H9 (cell line): Measurements from ENCODE around the gene MYOM3. TPM values are rescaled to one million over a fixed set of nuclear protein-coding genes. Genes with fewer than 3 reads are reported as not detected.

ENCODE experiments used
- DNase-seq: peaks from one replicate; pipeline ENCODE4 v3.0.0-alpha.2; 2017
- H2AFZ ChIP-seq: one replicate; pipeline ENCODE4 v1.6.1; 2013; ENCODE audit warnings: mild to moderate bottlenecking, low read length, control low read depth, moderate library complexity
- H2AK5ac ChIP-seq: 2 replicates; pipeline ENCODE4 v1.6.1; 2013; ENCODE audit warnings: low read length, control low read depth, mixed read lengths; ENCODE audit not compliant: insufficient read length
- H2BK120ac ChIP-seq: one replicate; pipeline ENCODE4 v1.6.1; 2013; ENCODE audit warnings: low read depth, mild to moderate bottlenecking, low read length, control low read depth, inconsistent platforms; ENCODE audit not compliant: poor library complexity, severe bottlenecking
- H2BK12ac ChIP-seq: 2 replicates; pipeline ENCODE4 v1.6.1; 2013; ENCODE audit warnings: low read length, control low read depth, mixed read lengths, low read depth; ENCODE audit not compliant: insufficient read length
- H2BK15ac ChIP-seq: 2 replicates; pipeline ENCODE4 v1.6.1; 2013; ENCODE audit warnings: low read depth, low read length, control low read depth
- H2BK20ac ChIP-seq: one replicate; pipeline ENCODE4 v1.6.1; 2013; ENCODE audit warnings: low read depth, mild to moderate bottlenecking, low read length, control low read depth, inconsistent platforms; ENCODE audit not compliant: poor library complexity, severe bottlenecking
- H2BK5ac ChIP-seq: 2 replicates; pipeline ENCODE4 v1.6.1; 2013; ENCODE audit warnings: low read length, control low read depth, mixed read lengths; ENCODE audit not compliant: insufficient read length
- H3K14ac ChIP-seq: 2 replicates; pipeline ENCODE4 v1.6.1; 2013; ENCODE audit warnings: low read length, control low read depth; ENCODE audit not compliant: insufficient read depth
- H3K18ac ChIP-seq: 2 replicates; pipeline ENCODE4 v1.6.1; 2013; ENCODE audit warnings: low read depth, mild to moderate bottlenecking, mixed read lengths, low read length, control low read depth; ENCODE audit not compliant: insufficient read length
- H3K23ac ChIP-seq: 2 replicates; pipeline ENCODE4 v1.6.1; 2013; ENCODE audit warnings: low read length, control low read depth, mixed read lengths, low read depth; ENCODE audit not compliant: insufficient read length
- H3K23me2 ChIP-seq: 2 replicates; pipeline ENCODE4 v1.6.1; 2013; ENCODE audit warnings: low read depth, mild to moderate bottlenecking, mixed read lengths, low read length, control low read depth; ENCODE audit not compliant: insufficient read length, poor library complexity, severe bottlenecking
- H3K27ac ChIP-seq: 2 replicates; pipeline ENCODE4 v1.5.1; 2013; ENCODE audit warnings: low read length, control low read depth, mixed read lengths, low read depth; ENCODE audit not compliant: insufficient read length
- H3K27me3 ChIP-seq: 2 replicates; pipeline ENCODE4 v1.6.1; 2013; ENCODE audit warnings: low read length, control low read depth, inconsistent platforms; ENCODE audit not compliant: insufficient read depth
- H3K4ac ChIP-seq: 2 replicates; pipeline ENCODE4 v1.6.1; 2013; ENCODE audit warnings: low read depth, mild to moderate bottlenecking, control low read depth, inconsistent platforms, low read length, moderate library complexity
- H3K4me1 ChIP-seq: 2 replicates; pipeline ENCODE4 v1.6.1; 2013; ENCODE audit warnings: low read length, control low read depth, inconsistent platforms; ENCODE audit not compliant: insufficient read depth
- H3K4me2 ChIP-seq: 2 replicates; pipeline ENCODE4 v1.6.1; 2013; ENCODE audit warnings: low read length, control low read depth, mixed read lengths; ENCODE audit not compliant: insufficient read length, insufficient read depth
- H3K56ac ChIP-seq: 2 replicates; pipeline ENCODE4 v1.6.1; 2013; ENCODE audit warnings: low read depth, mild to moderate bottlenecking, mixed read lengths, low read length, control low read depth; ENCODE audit not compliant: insufficient read length
- H3K79me1 ChIP-seq: 2 replicates; pipeline ENCODE4 v1.6.1; 2013; ENCODE audit warnings: low read depth, mild to moderate bottlenecking, moderate library complexity, low read length, control low read depth, inconsistent platforms; ENCODE audit not compliant: insufficient read depth, poor library complexity, severe bottlenecking
- H3K79me2 ChIP-seq: 2 replicates; pipeline ENCODE4 v1.6.1; 2013; ENCODE audit warnings: low read length, control low read depth, inconsistent platforms; ENCODE audit not compliant: insufficient read depth
- H3K9ac ChIP-seq: 2 replicates; pipeline ENCODE4 v1.6.1; 2013; ENCODE audit warnings: low read length, control low read depth, mixed read lengths; ENCODE audit not compliant: insufficient read length; ENCODE audit errors: extremely low read depth
- H3K9me3 ChIP-seq: one replicate; pipeline ENCODE4 v1.6.1; 2013; ENCODE audit warnings: low read depth, low read length, inconsistent platforms; ENCODE audit not compliant: control insufficient read depth
- H3T11ph ChIP-seq: one replicate; pipeline ENCODE4 v1.6.1; 2013; ENCODE audit warnings: mild to moderate bottlenecking, low read length, control low read depth, inconsistent platforms
- H4K20me1 ChIP-seq: one replicate; pipeline ENCODE4 v1.6.1; 2013; ENCODE audit not compliant: control insufficient read depth, insufficient read length, insufficient read depth
- H4K5ac ChIP-seq: 2 replicates; pipeline ENCODE4 v1.6.1; 2013; ENCODE audit warnings: low read depth, mild to moderate bottlenecking, mixed read lengths, low read length, control low read depth; ENCODE audit not compliant: insufficient read length
- H4K8ac ChIP-seq: replicated peaks from 2 replicates; pipeline ENCODE4 v1.6.1; 2013; ENCODE audit warnings: low read length, control low read depth, mixed read lengths, low read depth; ENCODE audit not compliant: insufficient read length
- H4K91ac ChIP-seq: 2 replicates; pipeline ENCODE4 v1.6.1; 2013; ENCODE audit warnings: low read depth, mild to moderate bottlenecking, moderate library complexity, mixed read lengths, low read length, control low read depth; ENCODE audit not compliant: insufficient read length
- H3K27ac Mint-ChIP-seq, 3 experiments: 2 replicates in 2 of 3; 3 replicates in 1 of 3; pipeline ENCODE4 v1.8.0; 2020 to 2021; ENCODE audit warnings: mixed read lengths in 3 of 3, mild to moderate bottlenecking in 1 of 3, moderate library complexity in 1 of 3
- H3K27me3 Mint-ChIP-seq: 2 replicates; pipeline ENCODE4 v1.8.0; 2021; ENCODE audit warnings: low read depth, mild to moderate bottlenecking, moderate library complexity, mixed read lengths
- H3K36me3 Mint-ChIP-seq, 3 experiments: 2 replicates in 2 of 3; 3 replicates in 1 of 3; pipeline ENCODE4 v1.8.0; 2020 to 2021; ENCODE audit warnings: low read depth in 3 of 3, mixed read lengths in 3 of 3; ENCODE audit not compliant: insufficient read depth in 1 of 3
- H3K4me1 Mint-ChIP-seq, 2 experiments: 2 replicates each; pipeline ENCODE4 v1.8.0; 2020; ENCODE audit warnings: mixed read lengths in 2 of 2
- H3K4me3 Mint-ChIP-seq, 2 experiments: 2 replicates in 1 of 2; 3 replicates in 1 of 2; pipeline ENCODE4 v1.8.0; 2020 to 2021; ENCODE audit warnings: mild to moderate bottlenecking in 2 of 2, mixed read lengths in 2 of 2, moderate library complexity in 1 of 2
- H3K9me3 Mint-ChIP-seq, 2 experiments: 2 replicates in 1 of 2; 3 replicates in 1 of 2; pipeline ENCODE4 v1.8.0; 2020; ENCODE audit warnings: mild to moderate bottlenecking in 2 of 2, mixed read lengths in 2 of 2, moderate library complexity in 1 of 2
- WGBS: extraction: QIAGEN DNeasy Blood & Tissue Kit; methylation state at CpG from one replicate; pipeline ENCODE4 v1.1.7; 2013; ENCODE audit warnings: missing lambda C conversion rate, low lambda C conversion rate, mixed read lengths; ENCODE audit not compliant: insufficient read length; ENCODE audit errors: extremely low coverage; 5-methylcytosine and 5-hydroxymethylcytosine counted together
- total RNA-seq: library from RNA; stranded (reverse); gene quantifications from 2 replicates; pipeline ENCODE4 v1.2.1, GENCODE V29; 2021
- TF ChIP-seq, protein P1 (sequence below): fragments of 200-600 bp; sonication (generic); conservative IDR thresholded peaks from 3 replicates; pipeline ENCODE4 v1.8.0; 2021; ENCODE audit warnings: antibody characterized with exemption, mild to moderate bottlenecking

Gene MYOM3
- total RNA-seq, 1 experiment from 2014 or later: 0.11 TPM

DNA sequence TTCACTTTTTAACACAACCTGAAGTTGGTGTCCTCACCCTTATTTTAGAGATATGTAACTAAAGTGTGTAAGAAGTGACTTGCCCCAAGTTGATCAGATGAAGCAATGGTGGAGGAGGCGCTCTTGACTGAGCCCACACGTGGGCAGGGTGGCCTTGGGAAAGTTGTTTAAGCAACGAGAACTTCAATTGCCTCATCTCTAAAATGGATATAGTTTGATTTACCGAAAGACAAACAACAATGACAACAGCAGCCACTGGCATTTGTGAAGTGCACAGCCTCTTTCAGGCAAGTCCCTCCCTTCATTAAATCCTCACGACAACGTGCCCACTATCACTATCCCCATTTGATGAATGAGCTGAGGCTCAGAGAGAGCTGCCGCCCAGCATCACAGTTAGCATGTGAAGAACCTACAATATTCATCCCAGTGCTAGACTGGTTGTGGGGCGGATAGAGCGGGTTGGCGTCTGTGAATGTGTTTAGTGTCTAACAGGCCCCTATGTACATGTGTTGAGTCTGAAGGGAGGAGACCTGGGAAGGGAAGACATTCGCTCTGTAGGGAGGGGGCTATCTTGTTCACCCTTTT, 28.0 kb upstream of the MYOM3 start:
- Histone ChIP-seq H3K9ac (no peak overlapping the region), H2BK5ac (no peak overlapping the region), H3K56ac (no peak overlapping the region), H4K20me1 (no peaks in the 10 kb centered on the region), H2BK12ac (no peak overlapping the region), H3K23ac (no peak overlapping the region), H4K5ac (no peak overlapping the region), H3K9me3 (no peaks in the 10 kb centered on the region), H4K91ac (no peak overlapping the region), H3K4ac (no peak overlapping the region), H4K8ac (no peak overlapping the region), H3K79me1 (no peaks in the 10 kb centered on the region), H3K14ac (no peak overlapping the region), H3K23me2 (no peaks in the 10 kb centered on the region), H2BK15ac (no peak overlapping the region), H2BK20ac (no peak overlapping the region), H3T11ph (no peak overlapping the region), H2AK5ac (no peak overlapping the region), H3K18ac (no peak overlapping the region), H2BK120ac (no peak overlapping the region), H3K4me1 (0 out of 2 replicates have a peak, but pooled peaks cover 2% of the 10 kb centered on the region), H2AFZ (no peak overlapping the region), H3K4me2 (no peak overlapping the region), H3K27ac (no peak overlapping the region), H3K79me2 (no peaks in the 10 kb centered on the region), H3K27me3 (no peaks in the 10 kb centered on the region)
- Mint-ChIP-seq H3K36me3 (no peaks in the 10 kb centered on the region), H3K4me3 (no peak overlapping the region), H3K27me3 (peaks cover 6% of the 10 kb centered on the region), H3K27ac (no peak overlapping the region), H3K4me1 (peaks cover 4 to 9% of the 10 kb centered on the region in 2 experiments; a peak in 3 of 4 replicates), H3K9me3 (no peaks in the 10 kb centered on the region)
- WGBS: no CpG with 5 or more reads among the region's 11 CpGs
- TF ChIP-seq, protein P1, sequence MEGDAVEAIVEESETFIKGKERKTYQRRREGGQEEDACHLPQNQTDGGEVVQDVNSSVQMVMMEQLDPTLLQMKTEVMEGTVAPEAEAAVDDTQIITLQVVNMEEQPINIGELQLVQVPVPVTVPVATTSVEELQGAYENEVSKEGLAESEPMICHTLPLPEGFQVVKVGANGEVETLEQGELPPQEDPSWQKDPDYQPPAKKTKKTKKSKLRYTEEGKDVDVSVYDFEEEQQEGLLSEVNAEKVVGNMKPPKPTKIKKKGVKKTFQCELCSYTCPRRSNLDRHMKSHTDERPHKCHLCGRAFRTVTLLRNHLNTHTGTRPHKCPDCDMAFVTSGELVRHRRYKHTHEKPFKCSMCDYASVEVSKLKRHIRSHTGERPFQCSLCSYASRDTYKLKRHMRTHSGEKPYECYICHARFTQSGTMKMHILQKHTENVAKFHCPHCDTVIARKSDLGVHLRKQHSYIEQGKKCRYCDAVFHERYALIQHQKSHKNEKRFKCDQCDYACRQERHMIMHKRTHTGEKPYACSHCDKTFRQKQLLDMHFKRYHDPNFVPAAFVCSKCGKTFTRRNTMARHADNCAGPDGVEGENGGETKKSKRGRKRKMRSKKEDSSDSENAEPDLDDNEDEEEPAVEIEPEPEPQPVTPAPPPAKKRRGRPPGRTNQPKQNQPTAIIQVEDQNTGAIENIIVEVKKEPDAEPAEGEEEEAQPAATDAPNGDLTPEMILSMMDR: no peak
- no peak for DNase-seq
